Left colon (tissue), 2 donors: ENCODE data around the gene ITGA6. TPM values are rescaled to one million over a fixed set of nuclear protein-coding genes. Genes with fewer than 3 reads are reported as not detected.

Experiments used
- ATAC-seq: fragments of 200-7000 bp; cut with Tn5 transposase; one replicate; pipeline ENCODE4 v1.9.1; 2020; ENCODE audit warnings: mild to moderate bottlenecking, moderate library complexity
- DNase-seq, 2 donors: peaks; one replicate each; pipeline ENCODE4 v3.0.0-alpha.2; 2020
- intact Hi-C, 2 donors: fragments of 100-400 bp; cut with DNase I in 1 of 2; cut with micrococcal nuclease in 1 of 2; formaldehyde crosslinking; loops; one replicate each; pipeline versions ENCODE4 v1.11.2 to v1.14.0; 2022; cut with DNase I, micrococcal nuclease
- total RNA-seq, 2 donors: library from RNA; stranded (reverse); fragmentation: NEBNext Ultra II Directional; extraction: Animal tissue kit (Norgen Biotek cat#: 25700); gene quantifications; one replicate each; pipeline ENCODE4 v1.2.1, GENCODE V29; 2021
- donor health status: DM: no; HTN: no; CAD: no.
- donor health status: DM: yes; HTN: yes; CAD: no.

The ITGA6 gene
- total RNA-seq, 2 donors from 2014 or later = 159 to 218 TPM

- intact Hi-C loops = no loop called here
- ATAC-seq (no peak), DNase-seq (no peak)
Measured at GRCh38 chr2:172457536-172457935, 30.1 kb downstream of the ITGA6 start.

- intact Hi-C loops = no loop called here
- no peak for DNase-seq
- no peak for ATAC-seq
Measured at GRCh38 chr2:172458561-172459124, 31.3 kb downstream of the ITGA6 start.

- DNase-seq = no peak
- intact Hi-C loops = loop anchor here (5.0 to 10.0 kb wide), 2 partner anchors 33 to 286 kb away; partner anchors contain the start of gene ITGA6 (in 1 of the 2)
- ATAC-seq = no peak
Measured at GRCh38 chr2:172460780-172461201, 33.4 kb downstream of the ITGA6 start.

- intact Hi-C loops = loop anchor here (5.0 to 10.0 kb wide), 2 partner anchors 34 to 287 kb away; partner anchors contain the start of gene ITGA6 (in 1 of the 2)
- DNase-seq (peak; percentile 69 to 83), ATAC-seq (peak; percentile 65)
Measured at GRCh38 chr2:172461591-172462372, 34.4 kb downstream of the ITGA6 start.

GRCh38 chr2:172462373-172462848 is 35.0 kb downstream of the ITGA6 start:
- no peak for ATAC-seq
- intact Hi-C loops = loop anchor here (5.0 to 10.0 kb wide), 2 partner anchors 35 to 288 kb away; partner anchors contain the start of gene ITGA6 (in 1 of the 2)
- no peak for DNase-seq

GRCh38 chr2:172462849-172463381 is 35.5 kb downstream of the ITGA6 start:
- intact Hi-C loops = loop anchor here (5.0 to 10.0 kb wide), 2 partner anchors 36 to 288 kb away; partner anchors contain the start of gene ITGA6 (in 1 of the 2)
- DNase-seq (peak in 1 of 2 donors; percentile 58), ATAC-seq (peak; percentile 67)

GRCh38 chr2:172464400-172465129 is 37.2 kb downstream of the ITGA6 start:
- intact Hi-C loops = loop anchor here (5.0 to 10.0 kb wide), 3 partner anchors 37 to 290 kb away; partner anchors contain the start of gene ITGA6 (in 1 of the 2)
- DNase-seq = no peak
- ATAC-seq = peak; percentile 45

GRCh38 chr2:172465417-172466334 is 38.3 kb downstream of the ITGA6 start:
- intact Hi-C loops = loop anchor here (5.0 to 10.0 kb wide), 2 partner anchors 288 to 291 kb away; no protein-coding TSS in a partner anchor
- ATAC-seq (peak; percentile 51), DNase-seq (peak; percentile 78)

- DNase-seq (no peak), ATAC-seq (no peak)
- intact Hi-C loops = loop anchor here (5.0 to 10.0 kb wide), 2 partner anchors 290 to 293 kb away; no protein-coding TSS in a partner anchor
Measured at GRCh38 chr2:172467382-172467781, 40.0 kb downstream of the ITGA6 start.

GRCh38 chr2:172470958-172471922 is 43.9 kb downstream of the ITGA6 start:
- ATAC-seq (no peak), DNase-seq (no peak)
- intact Hi-C loops = no loop called here

- no peak for DNase-seq
- no peak for ATAC-seq
- intact Hi-C loops = no loop called here
Measured at GRCh38 chr2:172472446-172473033, 45.2 kb downstream of the ITGA6 start.

GRCh38 chr2:172473167-172473566 is 45.8 kb downstream of the ITGA6 start:
- ATAC-seq (peak; percentile 32), DNase-seq (no peak)
- intact Hi-C loops = no loop called here

- intact Hi-C loops = no loop called here
- ATAC-seq = no peak
Measured at GRCh38 chr2:172478353-172478752, 51.0 kb downstream of the ITGA6 start.

GRCh38 chr2:172480301-172481218 is 53.2 kb downstream of the ITGA6 start:
- DNase-seq (no peak), ATAC-seq (peak; percentile 38)
- intact Hi-C loops = no loop called here

More at GRCh38 chr2:172478353-172478752, 51.0 kb downstream of the ITGA6 start:
- DNase-seq = no peak
